Measurements from ENCODE around the gene ENPP3.

DNA sequence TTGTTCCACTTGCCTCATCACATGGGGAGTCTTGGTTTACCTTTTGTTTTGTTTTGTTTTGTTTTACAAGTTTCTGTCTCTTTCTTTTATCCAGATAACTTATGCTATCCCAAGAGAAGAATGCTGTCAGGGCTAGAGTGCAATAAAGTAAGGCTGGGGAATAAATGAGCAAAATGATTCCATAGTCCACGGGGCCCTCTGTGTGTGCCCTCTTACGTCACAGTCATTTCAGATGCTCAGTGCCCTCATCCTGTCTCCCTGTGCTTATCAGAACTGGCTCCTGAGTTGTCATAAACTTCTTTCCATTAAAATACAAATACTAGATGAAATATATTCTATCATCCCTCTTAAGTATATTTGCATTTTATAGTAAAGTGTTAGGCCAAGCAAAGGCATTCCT, 139.9 kb downstream of the ENPP3 start:
- TF ChIP-seq EZH2 (IDR thresholded peaks at IDR 0.05; ENCODE audit: borderline replicate concordance, low read depth, low read length, severe bottlenecking), result no peak
- TF ChIP-seq, protein P1, sequence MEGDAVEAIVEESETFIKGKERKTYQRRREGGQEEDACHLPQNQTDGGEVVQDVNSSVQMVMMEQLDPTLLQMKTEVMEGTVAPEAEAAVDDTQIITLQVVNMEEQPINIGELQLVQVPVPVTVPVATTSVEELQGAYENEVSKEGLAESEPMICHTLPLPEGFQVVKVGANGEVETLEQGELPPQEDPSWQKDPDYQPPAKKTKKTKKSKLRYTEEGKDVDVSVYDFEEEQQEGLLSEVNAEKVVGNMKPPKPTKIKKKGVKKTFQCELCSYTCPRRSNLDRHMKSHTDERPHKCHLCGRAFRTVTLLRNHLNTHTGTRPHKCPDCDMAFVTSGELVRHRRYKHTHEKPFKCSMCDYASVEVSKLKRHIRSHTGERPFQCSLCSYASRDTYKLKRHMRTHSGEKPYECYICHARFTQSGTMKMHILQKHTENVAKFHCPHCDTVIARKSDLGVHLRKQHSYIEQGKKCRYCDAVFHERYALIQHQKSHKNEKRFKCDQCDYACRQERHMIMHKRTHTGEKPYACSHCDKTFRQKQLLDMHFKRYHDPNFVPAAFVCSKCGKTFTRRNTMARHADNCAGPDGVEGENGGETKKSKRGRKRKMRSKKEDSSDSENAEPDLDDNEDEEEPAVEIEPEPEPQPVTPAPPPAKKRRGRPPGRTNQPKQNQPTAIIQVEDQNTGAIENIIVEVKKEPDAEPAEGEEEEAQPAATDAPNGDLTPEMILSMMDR (IDR thresholded peaks at IDR 0.05; ENCODE audit: borderline replicate concordance, extremely low read depth, low read length, poor library complexity, severe bottlenecking), result no peak

All from DND-41 (cell line).